ENCODE results near the gene HCLS1.

The HCLS1 gene

DNA sequence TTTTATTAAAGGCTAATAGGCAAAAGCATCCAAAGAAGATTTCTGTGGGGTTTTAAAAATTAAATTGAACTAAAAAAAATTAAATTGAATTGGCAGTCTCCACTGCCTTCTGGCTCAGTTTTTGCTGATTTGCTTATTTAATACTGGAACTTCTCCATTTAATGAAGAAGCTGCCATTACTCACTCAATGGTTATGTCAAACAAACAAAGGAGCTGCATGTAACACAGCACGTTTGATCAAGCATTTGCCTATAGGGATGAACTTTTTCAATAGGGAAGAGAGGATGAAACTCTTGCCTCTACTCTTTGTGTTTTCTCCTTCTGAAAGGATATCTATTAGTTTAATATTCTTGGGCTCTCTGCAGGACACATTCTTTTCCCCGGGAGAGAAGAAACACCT is 4.8 kb upstream of the HCLS1 start:
- no peak for TF ChIP-seq CTCF (IDR thresholded peaks at IDR 0.05)

- no peak for TF ChIP-seq CTCF (IDR thresholded peaks at IDR 0.05)
These were observed 2.6 kb upstream of the HCLS1 start for GRCh38 chr3:121663171-121663847.

DNA sequence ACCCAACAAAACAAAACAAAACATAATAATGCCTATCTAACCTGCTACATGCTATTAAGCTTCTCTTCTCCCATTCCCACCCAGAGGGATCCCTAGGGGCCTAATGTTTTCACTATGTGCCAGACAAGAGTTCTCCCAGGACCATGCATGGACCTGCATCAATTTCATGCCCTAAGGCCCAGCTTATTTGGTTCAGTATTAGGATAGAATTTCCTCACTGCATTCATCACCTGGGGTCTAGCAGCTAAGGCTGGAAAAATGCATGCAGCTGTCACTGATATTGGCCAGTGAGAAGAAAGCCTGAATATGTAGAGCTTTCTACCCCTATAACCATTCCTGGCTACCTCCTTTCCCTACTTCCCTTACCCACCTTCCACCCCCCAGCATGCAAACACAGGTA is 2.0 kb upstream of the HCLS1 start:
- no peak for TF ChIP-seq CTCF (IDR thresholded peaks at IDR 0.05)

- no peak for TF ChIP-seq CTCF (IDR thresholded peaks at IDR 0.05)
These were observed 673 bp upstream of the HCLS1 start for GRCh38 chr3:121661376-121661775.

- no peak for TF ChIP-seq CTCF (IDR thresholded peaks at IDR 0.05)
These were observed 1.1 kb downstream of the HCLS1 start for GRCh38 chr3:121659586-121659985.

DNA sequence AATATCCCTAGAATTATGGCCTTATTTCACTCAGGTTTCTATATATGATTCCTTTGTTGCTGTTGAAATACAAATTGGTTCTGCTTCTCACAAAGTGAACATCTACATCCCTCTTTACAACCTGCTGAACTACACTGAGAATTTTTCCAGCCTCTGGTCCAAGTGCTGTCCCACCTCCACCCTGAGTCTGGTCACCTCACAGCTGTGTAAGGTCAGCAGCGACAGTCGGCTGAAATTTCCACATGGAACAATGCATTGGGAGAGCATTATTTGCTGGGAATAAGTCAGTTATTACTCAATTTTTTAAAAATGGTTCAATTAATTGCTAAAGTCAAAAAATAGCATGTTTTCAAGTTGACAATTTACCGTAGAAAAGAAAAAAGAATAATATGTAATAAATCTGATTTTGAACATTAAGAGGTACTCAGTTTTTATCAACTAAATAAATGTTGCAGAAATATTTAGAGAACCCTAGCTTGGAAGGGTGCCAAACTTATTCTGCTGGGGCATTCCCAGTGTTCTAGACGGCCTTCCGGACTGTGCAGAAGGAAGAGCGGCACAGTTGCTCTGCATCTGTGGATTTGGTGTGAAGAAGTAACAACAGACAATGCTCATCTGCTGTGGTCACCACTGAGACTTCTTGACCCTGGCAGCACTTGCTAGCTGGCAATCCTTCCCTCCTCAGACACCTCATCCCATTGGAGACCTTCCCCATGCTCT is 1.8 kb downstream of the HCLS1 start:
- no peak for TF ChIP-seq CTCF (IDR thresholded peaks at IDR 0.05)

GRCh38 chr3:121654493-121655385 is 6.0 kb downstream of the HCLS1 start:
- TF ChIP-seq CTCF (IDR thresholded peaks at IDR 0.05): no peak

Data from LNCAP (cell line).